Left lobe of liver (tissue), 2 donors: ENCODE data around the gene SORCS2. TPM values are rescaled to one million over a fixed set of nuclear protein-coding genes. Genes with fewer than 3 reads are reported as not detected.

Experiments
- ATAC-seq: fragments of 200-7000 bp; cut with Tn5 transposase; one replicate; pipeline ENCODE4 v1.9.1; 2020; ENCODE audit warnings: mild to moderate bottlenecking, moderate library complexity
- DNase-seq: peaks from one replicate; pipeline ENCODE4 v3.0.0-alpha.2; 2020; ENCODE audit warnings: low spot score
- total RNA-seq: library from RNA; stranded (reverse); gene quantifications from one replicate; pipeline ENCODE4 v1.2.1, GENCODE V29; 2021
- donor health status: DM: no; HTN: no; CAD: no; lungs with moderate emphysema.
- donor health status: DM: no; HTN: yes; CAD: no.

The SORCS2 gene
- total RNA-seq, result 0.35 TPM

DNA sequence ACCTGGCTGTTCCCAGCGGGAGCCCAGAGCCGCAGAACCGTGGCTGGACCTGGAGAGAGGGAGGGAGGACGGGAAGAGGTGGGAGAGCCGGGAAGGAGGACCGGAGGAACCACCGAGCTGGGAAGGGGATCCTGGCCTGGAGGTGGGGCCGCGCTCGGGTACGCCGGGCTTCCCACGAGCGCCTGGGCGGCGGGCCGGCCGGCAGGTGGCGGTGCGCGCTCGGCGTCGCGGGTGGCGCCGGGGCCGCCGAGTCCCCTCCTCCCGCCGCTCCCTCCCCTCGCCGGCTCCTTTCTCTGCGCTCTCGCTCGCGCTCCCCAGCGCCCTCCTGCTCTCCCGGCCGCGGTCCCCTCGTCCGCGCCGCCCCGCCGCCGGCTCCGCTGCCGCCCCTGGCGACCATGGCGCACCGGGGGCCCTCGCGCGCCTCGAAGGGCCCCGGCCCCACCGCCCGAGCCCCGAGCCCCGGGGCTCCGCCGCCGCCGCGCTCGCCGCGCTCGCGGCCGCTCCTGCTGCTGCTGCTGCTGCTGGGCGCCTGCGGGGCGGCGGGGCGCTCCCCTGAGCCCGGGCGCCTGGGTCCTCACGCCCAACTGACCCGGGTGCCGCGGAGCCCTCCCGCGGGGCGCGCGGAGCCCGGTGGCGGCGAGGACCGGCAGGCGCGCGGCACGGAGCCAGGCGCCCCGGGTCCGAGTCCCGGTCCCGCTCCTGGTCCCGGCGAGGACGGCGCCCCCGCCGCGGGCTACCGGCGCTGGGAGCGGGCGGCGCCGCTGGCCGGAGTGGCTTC, at the start of gene SORCS2:
Gene SORCS2 (plus strand): TSS at position 287 of the 778 bp plus-strand sequence.
- peak; percentile 96 for ATAC-seq
- DNase-seq, result peak; percentile 68

- no peak for ATAC-seq
- no peak for DNase-seq
These were observed 47.7 kb upstream of the SORCS2 start for GRCh38 chr4:7144374-7145290.

DNA sequence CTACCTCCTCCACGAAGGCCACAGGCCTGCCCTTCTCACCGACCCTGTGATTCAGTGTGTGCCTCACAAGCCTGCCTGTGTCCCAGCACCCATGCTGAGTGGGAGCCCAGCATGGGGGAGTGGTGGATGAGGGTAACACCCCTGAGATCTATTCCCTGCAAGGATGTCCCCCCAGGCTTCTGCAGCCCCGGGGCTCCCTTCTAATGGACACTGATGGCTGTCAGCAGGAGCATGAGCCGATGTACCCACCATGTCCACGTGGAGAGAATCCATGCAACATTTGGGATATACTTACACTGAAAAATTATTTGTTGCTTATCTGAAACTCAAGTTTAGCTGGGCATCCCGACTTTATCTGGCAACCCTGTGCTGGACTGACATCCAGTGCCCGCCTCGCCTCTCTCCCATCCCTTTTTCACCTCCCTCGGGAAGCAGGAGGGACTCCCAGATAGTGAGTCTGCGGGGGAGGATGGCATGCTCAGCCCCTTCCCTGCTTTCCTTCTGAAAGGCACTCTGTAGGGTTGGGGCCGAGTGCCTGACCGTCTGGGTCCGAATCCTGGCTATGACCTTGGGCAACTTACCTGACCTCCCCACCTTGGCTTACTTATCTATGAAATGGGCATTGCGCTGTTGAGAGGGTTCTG, 46.9 kb upstream of the SORCS2 start:
- no peak for DNase-seq

DNA sequence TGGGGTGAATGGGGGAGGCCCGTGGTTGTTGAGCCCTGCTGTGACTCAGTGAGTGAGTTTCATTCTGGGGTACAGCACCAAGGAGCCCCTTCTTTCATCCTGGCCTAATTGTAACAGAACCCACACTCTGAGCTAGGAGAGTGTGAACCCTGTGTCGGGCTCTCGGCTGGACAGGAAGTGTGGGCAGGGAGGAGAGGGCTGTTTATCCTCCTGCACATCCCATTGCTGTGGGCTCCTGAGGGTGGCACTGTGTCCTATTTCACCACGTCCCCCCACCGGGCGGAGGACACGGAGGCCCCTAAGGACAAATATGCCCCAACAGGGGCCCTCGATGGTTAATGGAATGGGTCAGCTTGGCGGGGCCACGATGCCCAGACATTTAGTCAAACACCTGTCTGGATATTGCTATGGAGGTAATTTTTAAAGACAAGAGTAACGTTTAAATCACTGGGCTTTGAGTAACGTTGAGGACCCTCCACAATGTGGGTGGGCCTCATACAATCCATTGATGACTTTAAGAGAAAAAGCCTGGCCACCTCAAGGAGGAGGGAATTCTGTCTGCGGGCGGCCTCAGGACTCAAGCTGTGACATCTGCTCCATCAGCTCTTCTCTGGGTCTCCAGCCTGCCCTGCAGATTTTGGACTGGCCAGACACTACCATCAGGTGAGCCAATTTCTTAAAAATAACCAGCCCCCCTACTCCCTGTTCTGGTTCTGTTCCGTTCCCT, 46.1 kb upstream of the SORCS2 start:
- ATAC-seq (no peak), DNase-seq (no peak)

More for the DNA sequence above, 46.9 kb upstream of the SORCS2 start:
- ATAC-seq, result no peak

GRCh38 chr4:7146786-7147115, 45.6 kb upstream of the SORCS2 start:
- DNase-seq (no peak), ATAC-seq (no peak)

- DNase-seq (no peak), ATAC-seq (no peak)
These were observed 45.1 kb upstream of the SORCS2 start for GRCh38 chr4:7147261-7147660.

DNA sequence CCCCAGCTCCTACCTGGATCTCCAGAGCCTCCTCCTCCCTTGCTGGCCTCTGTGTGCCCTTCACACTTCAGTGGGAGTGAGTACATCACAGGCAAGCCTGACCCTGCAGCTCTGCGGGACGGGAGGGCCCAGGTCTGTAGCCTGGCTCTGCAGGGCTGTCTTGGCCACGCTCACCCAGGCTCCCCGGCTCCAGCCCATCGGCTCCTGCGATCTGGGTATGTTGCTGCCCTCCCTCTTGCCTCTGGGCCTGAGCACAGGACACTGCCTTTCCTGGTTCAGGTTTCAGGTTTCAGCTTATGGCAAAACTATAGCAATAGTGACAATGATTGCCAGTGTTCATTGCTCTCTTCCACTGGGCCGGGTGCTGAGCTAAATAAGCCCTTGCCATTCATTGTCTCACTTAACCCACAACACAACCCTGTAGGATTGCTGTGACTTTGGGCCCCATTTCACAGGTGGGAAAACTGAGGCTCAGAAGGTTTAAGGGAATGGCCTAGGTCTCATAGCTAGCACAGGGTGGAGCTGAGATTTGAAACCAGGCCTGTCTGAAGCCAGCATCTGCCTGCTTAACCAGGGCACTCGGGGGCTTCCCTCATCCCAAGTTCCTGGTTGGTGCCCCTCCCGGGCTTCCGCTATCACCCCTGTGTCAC, 44.6 kb upstream of the SORCS2 start:
- DNase-seq (no peak), ATAC-seq (no peak)

DNA sequence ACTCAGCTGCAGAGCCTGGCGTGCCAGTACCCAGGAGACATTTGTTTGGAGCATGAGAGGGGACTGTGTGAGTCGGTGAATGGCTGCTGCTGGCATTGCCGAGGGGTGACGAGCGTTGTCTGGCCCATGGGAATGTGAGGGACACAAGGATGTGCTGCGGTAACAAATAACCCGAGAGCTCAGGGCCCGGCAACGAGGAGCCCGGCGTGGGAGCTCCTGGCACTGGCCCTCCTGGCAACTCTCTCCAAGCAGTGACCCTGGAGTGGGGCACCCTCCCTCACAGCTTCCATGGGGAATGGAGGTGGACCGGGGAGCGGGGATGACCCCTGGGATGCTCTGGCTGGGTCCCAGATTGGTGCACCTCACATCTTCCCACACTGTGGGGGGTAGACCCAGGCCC, 44.0 kb upstream of the SORCS2 start:
- no peak for DNase-seq
- ATAC-seq, result no peak

GRCh38 chr4:7150036-7150635, 42.2 kb upstream of the SORCS2 start:
- no peak for DNase-seq
- no peak for ATAC-seq

- ATAC-seq, result no peak
- no peak for DNase-seq
These were observed 40.6 kb upstream of the SORCS2 start for GRCh38 chr4:7151668-7152227.

- ATAC-seq, result no peak
- no peak for DNase-seq
These were observed 38.6 kb upstream of the SORCS2 start for GRCh38 chr4:7153711-7154110.

DNA sequence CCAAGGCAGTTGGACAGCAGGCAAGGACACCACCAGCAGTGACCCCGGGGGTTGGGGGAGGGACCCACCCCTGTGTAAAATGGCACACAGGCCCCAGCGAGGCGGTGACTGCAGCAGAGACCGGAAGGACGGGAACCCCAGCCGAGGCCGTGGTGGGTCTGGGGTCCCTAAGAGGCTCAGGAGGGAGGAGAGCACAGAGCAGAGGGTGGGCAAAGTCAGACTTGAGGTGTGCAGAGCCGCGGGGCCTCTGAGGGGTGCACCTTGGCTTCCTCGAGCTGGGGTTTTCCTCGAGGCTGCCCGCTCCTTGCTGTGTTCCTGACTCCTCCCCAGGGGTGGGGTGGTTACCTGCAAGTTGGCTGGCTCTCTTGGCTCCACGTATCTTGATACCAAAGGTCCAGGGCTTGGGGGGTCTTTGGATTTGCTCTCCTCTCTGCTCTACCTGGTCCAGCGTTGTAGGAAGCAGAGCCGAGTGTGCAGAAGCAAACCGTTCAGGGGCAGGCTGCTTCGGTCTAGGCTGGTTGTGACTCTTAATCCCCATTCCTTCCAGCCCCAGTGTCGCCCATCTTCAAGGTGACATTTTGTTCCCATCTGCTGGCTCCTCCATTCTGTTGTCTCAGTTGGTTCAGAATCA, 37.9 kb upstream of the SORCS2 start:
- no peak for DNase-seq
- no peak for ATAC-seq

GRCh38 chr4:7155590-7156071, 36.7 kb upstream of the SORCS2 start:
- DNase-seq (no peak), ATAC-seq (no peak)

GRCh38 chr4:7156328-7156727, 36.0 kb upstream of the SORCS2 start:
- DNase-seq (no peak), ATAC-seq (no peak)

DNA sequence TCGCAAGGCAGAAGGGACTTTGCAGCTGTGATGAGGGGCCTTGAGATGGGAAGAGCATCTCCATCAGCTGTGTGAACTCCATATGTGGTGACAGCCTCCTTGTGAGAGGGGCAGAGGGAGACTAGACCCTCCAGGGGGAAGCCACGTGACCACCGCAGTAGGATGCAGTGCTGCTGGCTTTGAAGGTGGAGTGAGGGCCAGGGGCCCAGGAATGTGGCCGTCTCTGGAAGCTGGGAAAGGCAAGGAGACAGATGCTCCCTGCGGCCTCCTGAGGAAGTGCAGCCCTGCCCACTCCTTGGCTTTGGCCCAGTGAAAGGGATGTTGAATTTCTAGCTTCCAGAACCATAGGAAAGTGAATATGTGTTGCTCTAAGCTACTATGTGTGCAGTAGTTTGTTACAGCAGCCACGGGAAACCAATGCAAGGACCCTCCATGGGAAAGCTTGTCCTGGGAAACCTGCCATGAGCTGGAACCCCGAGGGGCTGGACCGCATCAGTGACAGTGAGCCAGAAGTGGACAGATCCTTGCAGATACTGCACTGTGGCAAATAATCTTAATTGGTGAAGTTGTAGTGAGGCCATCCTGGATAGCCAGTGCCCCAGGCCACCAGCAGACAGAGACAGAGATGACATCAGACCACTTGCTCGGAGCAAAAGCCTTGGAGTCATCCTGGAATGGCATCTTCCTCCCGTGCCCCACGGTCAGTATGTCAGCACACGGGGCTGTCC, 35.4 kb upstream of the SORCS2 start:
- no peak for DNase-seq

GRCh38 chr4:7157666-7158065, 34.7 kb upstream of the SORCS2 start:
- DNase-seq (no peak), ATAC-seq (no peak)

More for the DNA sequence above, 35.4 kb upstream of the SORCS2 start:
- ATAC-seq, result peak; percentile 59

DNA sequence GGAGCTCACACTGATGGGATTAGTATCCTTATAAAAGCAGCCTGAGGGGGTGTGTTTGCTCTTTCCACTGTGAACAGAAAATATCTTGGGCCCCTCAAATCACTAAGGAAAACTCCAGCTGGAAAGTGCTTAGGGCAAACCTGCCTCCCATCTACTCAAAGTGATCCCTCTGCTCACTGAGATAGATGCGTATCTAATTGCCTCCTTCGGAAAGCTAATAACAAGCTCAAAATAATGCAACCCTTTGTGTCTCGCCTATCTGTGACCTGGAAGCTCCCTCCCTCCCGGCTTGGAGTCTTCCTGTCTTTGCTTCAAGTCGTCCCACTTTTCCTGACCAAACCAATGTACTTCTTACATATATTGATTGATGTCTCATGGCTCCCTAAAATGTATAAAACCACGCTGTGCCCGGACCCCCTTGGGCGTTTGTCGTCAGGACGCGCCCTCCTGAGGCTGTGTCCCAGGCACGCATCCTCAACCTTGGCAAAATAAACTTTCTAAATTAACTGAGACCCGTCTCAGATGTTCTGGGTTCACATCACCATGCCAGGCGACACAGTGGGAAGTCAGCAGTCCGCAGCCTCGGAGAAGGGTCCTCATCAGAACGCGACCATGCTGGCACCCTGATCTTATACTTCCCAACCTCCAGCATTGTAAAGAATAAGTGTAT, 34.1 kb upstream of the SORCS2 start:
- no peak for ATAC-seq
- no peak for DNase-seq

GRCh38 chr4:7158991-7159390, 33.3 kb upstream of the SORCS2 start:
- no peak for DNase-seq
- ATAC-seq, result no peak
